A673 (cell line): ENCODE data around the gene CCK.

ENCODE experiments used
- CTCF ChIP-seq: fragments of 300-800, 200-600 bp; sonication (generic); conservative IDR thresholded peaks from 2 replicates; pipeline ENCODE4 v1.5.1; 2017; ENCODE audit warnings: low read depth, mild to moderate bottlenecking, antibody characterized with exemption, low read length, moderate library complexity, mixed read lengths
- EZH2 ChIP-seq: fragments of 200-600 bp; sonication (generic); IDR thresholded peaks from 2 replicates; pipeline ENCODE4 v1.6.1; 2017; ENCODE audit warnings: borderline replicate concordance, low read depth, mild to moderate bottlenecking, mixed read lengths, antibody characterized with exemption, low read length; ENCODE audit not compliant: poor library complexity, severe bottlenecking

- TF ChIP-seq CTCF (no peak), EZH2 (no peak)
Observed at GRCh38 chr3:42301446-42302175, 35.6 kb upstream of the CCK start.
